ENCODE measurements around the gene KCNS3. TPM values are rescaled to one million over a fixed set of nuclear protein-coding genes. Genes with fewer than 3 reads are reported as not detected.

The KCNS3 gene
- polyA plus RNA-seq, 1 of the 3 experiments (the other 2 are of a cell fraction), result 0.07 TPM

GRCh38 chr2:17966798-17967197 is 88.3 kb downstream of the KCNS3 start:
- no peaks in the 10 kb centered on the region for H3K79me2 ChIP-seq (ENCODE audit: insufficient read depth)
- ChIA-PET CTCF (no interaction called here), POLR2A (no interaction called here)
- no peaks in the 10 kb centered on the region for H3K36me3 ChIP-seq (replicated peaks in 1 of 2; ENCODE audit: control insufficient read depth in 1 of 2, insufficient read depth in 2 of 2, low read length in 1 of 2)
- no peak for DNase-seq
- H3K4me3 ChIP-seq (ENCODE audit: low read depth in 2 of 2, low read length in 1 of 2), result no peak overlapping the region
- H3K27me3 ChIP-seq (ENCODE audit: insufficient read depth), result no peaks in the 10 kb centered on the region
- H3K9ac ChIP-seq, result no peak overlapping the region
- no peaks in the 10 kb centered on the region for H3K9me2 ChIP-seq
- H3F3A ChIP-seq (replicated peaks; ENCODE audit: insufficient read depth), result no peaks in the 10 kb centered on the region
- no peak for TF ChIP-seq JUND (IDR thresholded peaks at IDR 0.05)
- no peak for TF ChIP-seq CHD2 (IDR thresholded peaks at IDR 0.05; ENCODE audit: low read length, partially characterized antibody)
- TF ChIP-seq USF1 (IDR thresholded peaks at IDR 0.05; ENCODE audit: borderline replicate concordance, low read depth), result no peak
- no peak for TF ChIP-seq RFX5 (IDR thresholded peaks at IDR 0.05; ENCODE audit: low read length)
- no peak for TF ChIP-seq TEAD4 (IDR thresholded peaks at IDR 0.05; ENCODE audit: borderline replicate concordance, insufficient read depth)
- TF ChIP-seq POLR2AphosphoS5 (IDR thresholded peaks at IDR 0.05; ENCODE audit: low read depth, low read length), result no peak
- no peak for TF ChIP-seq FOXJ3 (CRISPR knock-in tag; IDR thresholded peaks at IDR 0.05)
- TF ChIP-seq SIN3A (IDR thresholded peaks at IDR 0.05; ENCODE audit: borderline replicate concordance, low read depth, low read length), result no peak
- no peak for TF ChIP-seq TCF12 (IDR thresholded peaks at IDR 0.05)
- TF ChIP-seq, protein P1, sequence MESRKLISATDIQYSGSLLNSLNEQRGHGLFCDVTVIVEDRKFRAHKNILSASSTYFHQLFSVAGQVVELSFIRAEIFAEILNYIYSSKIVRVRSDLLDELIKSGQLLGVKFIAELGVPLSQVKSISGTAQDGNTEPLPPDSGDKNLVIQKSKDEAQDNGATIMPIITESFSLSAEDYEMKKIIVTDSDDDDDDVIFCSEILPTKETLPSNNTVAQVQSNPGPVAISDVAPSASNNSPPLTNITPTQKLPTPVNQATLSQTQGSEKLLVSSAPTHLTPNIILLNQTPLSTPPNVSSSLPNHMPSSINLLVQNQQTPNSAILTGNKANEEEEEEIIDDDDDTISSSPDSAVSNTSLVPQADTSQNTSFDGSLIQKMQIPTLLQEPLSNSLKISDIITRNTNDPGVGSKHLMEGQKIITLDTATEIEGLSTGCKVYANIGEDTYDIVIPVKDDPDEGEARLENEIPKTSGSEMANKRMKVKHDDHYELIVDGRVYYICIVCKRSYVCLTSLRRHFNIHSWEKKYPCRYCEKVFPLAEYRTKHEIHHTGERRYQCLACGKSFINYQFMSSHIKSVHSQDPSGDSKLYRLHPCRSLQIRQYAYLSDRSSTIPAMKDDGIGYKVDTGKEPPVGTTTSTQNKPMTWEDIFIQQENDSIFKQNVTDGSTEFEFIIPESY (IDR thresholded peaks at IDR 0.05; ENCODE audit: borderline replicate concordance, low read depth), result no peak
- no peak for TF ChIP-seq REST (IDR thresholded peaks at IDR 0.05; ENCODE audit: low read depth, low read length)
- TF ChIP-seq RXRA (IDR thresholded peaks at IDR 0.05; ENCODE audit: borderline replicate concordance, low read depth), result no peak
- TF ChIP-seq EZH2phosphoT487 (IDR thresholded peaks at IDR 0.05; ENCODE audit: borderline replicate concordance, low read depth), result no peak
- TF ChIP-seq, protein P2, sequence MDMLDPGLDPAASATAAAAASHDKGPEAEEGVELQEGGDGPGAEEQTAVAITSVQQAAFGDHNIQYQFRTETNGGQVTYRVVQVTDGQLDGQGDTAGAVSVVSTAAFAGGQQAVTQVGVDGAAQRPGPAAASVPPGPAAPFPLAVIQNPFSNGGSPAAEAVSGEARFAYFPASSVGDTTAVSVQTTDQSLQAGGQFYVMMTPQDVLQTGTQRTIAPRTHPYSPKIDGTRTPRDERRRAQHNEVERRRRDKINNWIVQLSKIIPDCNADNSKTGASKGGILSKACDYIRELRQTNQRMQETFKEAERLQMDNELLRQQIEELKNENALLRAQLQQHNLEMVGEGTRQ (IDR thresholded peaks at IDR 0.05; ENCODE audit: borderline replicate concordance, low read depth, low read length), result no peak
- no peak for TF ChIP-seq GABPA (IDR thresholded peaks at IDR 0.05; ENCODE audit: low read depth)
- no peak for TF ChIP-seq ELF1 (IDR thresholded peaks at IDR 0.05)
- no peak for TF ChIP-seq YY1 (IDR thresholded peaks at IDR 0.05; ENCODE audit: low read depth)
- no peak for TF ChIP-seq TAF1 (IDR thresholded peaks at IDR 0.05; ENCODE audit: borderline replicate concordance, low read depth, low read length)
- no peak for TF ChIP-seq FOXM1 (IDR thresholded peaks at IDR 0.05; ENCODE audit: low read depth)
- no peak overlapping the region for H2AFZ ChIP-seq (ENCODE audit: low read depth)
- no peak overlapping the region for H3K4me2 ChIP-seq
- no peaks in the 10 kb centered on the region for H4K20me1 ChIP-seq (ENCODE audit: insufficient read depth)
- H3K27ac ChIP-seq (ENCODE audit: low read depth in 2 of 2, low read length in 1 of 2), result no peak overlapping the region
- no peaks in the 10 kb centered on the region for H3K9me3 ChIP-seq
- H3K4me1 ChIP-seq (ENCODE audit: control insufficient read depth in 1 of 2, insufficient read depth in 2 of 2, low read depth in 1 of 2, low read length in 1 of 2), result peaks cover 0 to 4% of the 10 kb centered on the region in 2 experiments; a peak in 1 of 4 replicates
- WGBS (ENCODE audit: low lambda C conversion rate), result 8% methylated on average over 3 of the region's 3 CpGs
